ENCODE results near the gene YRDC. TPM values are rescaled to one million over a fixed set of nuclear protein-coding genes. Genes with fewer than 3 reads are reported as not detected.

Gene YRDC, protein sequence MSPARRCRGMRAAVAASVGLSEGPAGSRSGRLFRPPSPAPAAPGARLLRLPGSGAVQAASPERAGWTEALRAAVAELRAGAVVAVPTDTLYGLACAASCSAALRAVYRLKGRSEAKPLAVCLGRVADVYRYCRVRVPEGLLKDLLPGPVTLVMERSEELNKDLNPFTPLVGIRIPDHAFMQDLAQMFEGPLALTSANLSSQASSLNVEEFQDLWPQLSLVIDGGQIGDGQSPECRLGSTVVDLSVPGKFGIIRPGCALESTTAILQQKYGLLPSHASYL
- total RNA-seq (ENCODE audit: low replicate concordance), result 3.1 and 8.9 TPM in 2 replicates

DNA sequence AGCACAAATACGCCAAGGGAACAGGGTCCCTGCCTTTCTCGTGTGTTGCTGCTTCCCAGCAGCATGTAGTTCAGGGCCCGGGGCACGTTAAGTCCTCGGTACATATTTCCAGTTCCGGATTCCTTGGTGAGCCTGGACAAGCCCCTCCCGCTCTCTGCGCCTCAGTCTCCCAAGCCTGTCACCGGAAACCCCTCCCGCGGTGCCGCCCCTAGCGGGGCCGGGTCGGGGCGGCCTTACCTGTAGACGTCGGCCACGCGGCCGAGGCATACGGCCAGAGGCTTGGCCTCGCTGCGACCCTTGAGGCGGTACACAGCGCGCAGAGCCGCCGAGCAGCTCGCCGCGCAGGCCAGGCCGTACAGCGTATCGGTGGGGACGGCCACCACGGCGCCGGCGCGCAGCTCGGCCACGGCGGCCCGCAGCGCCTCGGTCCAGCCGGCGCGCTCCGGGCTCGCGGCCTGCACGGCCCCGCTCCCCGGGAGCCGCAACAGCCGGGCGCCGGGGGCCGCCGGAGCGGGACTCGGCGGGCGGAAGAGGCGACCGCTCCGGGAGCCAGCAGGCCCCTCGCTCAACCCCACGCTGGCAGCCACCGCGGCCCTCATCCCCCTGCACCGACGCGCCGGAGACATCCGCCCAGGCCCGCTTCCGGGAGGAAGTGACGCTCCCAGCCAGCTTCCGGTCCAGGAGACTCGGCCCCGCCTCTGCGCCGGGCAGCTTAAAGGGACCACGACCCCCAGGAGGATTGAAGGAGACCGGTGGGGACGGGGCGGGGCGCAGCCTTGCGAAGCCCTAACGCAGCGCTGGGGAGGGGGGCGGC, at the start of gene YRDC, which contains the start of gene C1orf122:
Gene YRDC, minus strand, starts transcription at position 654 of the 814 bp plus-strand sequence. Its CDS starts 28 bp downstream, at position 626.
Gene C1orf122, plus strand, starts transcription at position 236 of the 814 bp plus-strand sequence. CDS start 615 bp downstream, outside the sequence.
- DNase-seq (ENCODE audit: low read depth), result peak; percentile 88

DNA sequence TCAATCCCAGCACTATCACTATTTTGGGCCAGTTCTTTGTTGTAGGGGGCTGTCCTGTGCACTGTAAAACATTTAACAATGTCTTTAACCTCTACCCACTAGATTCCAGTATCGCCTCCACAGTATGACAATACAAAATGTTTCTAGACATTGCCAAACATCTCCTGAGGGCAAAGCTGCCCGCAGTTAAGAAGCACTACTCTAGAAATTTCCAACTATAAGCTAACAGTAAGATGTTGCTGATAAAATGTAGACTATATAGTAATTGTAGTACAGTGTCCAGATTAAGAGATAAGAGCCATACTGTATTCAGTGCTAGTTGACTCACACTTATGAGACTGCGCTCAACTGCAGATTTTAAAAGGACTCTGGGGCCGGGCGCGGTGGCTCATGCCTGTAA, 46.4 kb upstream of the YRDC start:
- no peak for DNase-seq (ENCODE audit: low read depth)
- TF ChIP-seq, protein P1, sequence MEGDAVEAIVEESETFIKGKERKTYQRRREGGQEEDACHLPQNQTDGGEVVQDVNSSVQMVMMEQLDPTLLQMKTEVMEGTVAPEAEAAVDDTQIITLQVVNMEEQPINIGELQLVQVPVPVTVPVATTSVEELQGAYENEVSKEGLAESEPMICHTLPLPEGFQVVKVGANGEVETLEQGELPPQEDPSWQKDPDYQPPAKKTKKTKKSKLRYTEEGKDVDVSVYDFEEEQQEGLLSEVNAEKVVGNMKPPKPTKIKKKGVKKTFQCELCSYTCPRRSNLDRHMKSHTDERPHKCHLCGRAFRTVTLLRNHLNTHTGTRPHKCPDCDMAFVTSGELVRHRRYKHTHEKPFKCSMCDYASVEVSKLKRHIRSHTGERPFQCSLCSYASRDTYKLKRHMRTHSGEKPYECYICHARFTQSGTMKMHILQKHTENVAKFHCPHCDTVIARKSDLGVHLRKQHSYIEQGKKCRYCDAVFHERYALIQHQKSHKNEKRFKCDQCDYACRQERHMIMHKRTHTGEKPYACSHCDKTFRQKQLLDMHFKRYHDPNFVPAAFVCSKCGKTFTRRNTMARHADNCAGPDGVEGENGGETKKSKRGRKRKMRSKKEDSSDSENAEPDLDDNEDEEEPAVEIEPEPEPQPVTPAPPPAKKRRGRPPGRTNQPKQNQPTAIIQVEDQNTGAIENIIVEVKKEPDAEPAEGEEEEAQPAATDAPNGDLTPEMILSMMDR (IDR thresholded peaks at IDR 0.05; ENCODE audit: insufficient read depth, low read length), result no peak
- H3K4me3 ChIP-seq (ENCODE audit: low read depth, low read length), result no peak overlapping the region

More for the DNA sequence above, at the start of gene YRDC, which contains the start of gene C1orf122:
- TF ChIP-seq, protein P1 (IDR thresholded peaks at IDR 0.05; ENCODE audit: insufficient read depth, low read length), result no peak
- H3K4me3 ChIP-seq (ENCODE audit: low read depth, low read length), result peak within 1 kb of the TSS; percentile 92

DNA sequence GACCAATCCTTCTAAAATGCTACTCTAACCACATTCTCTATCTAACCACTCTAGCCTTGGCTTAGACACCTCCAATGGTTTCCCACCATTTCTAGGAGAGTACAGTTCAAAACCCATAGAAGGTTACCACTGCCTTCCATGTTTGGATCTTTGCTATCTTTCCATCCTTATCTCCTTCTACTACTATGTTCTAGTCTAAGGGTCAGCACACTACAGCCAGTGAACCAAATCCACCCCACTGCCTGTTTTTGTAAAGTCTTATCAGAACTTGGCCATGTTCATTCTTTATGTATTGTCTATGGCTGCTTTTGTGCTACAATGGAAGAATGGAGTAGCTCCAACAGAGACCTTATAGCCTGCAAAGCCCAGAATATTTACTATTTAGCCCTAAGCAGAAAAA, 45.1 kb upstream of the YRDC start:
- no peak for DNase-seq (ENCODE audit: low read depth)
- no peak overlapping the region for H3K4me3 ChIP-seq (ENCODE audit: low read depth, low read length)
- TF ChIP-seq, protein P1 (IDR thresholded peaks at IDR 0.05; ENCODE audit: insufficient read depth, low read length), result no peak

DNA sequence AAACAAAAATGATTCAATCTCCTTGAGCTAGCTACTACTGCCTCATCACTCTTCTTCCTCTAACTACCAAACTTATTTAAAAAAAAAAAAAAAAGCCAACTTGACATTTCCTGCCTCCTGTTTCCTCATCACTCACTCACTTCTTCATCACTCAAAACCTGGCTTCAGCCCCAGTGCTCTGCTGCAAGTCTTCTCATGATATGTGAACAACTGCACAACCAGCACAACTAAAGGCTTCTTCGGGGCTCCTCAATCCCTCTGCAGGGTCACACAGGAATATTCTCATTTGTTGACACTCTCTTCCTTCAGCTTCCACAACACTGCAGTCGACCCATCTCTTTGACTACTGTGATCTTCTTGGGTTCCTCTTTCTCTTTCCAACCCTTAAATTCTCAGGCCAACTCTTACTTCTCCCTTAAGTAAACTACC, 43.8 kb upstream of the YRDC start:
- TF ChIP-seq, protein P1 (IDR thresholded peaks at IDR 0.05; ENCODE audit: insufficient read depth, low read length), result no peak
- H3K4me3 ChIP-seq (ENCODE audit: low read depth, low read length), result no peak overlapping the region
- DNase-seq (ENCODE audit: low read depth), result no peak

DNA sequence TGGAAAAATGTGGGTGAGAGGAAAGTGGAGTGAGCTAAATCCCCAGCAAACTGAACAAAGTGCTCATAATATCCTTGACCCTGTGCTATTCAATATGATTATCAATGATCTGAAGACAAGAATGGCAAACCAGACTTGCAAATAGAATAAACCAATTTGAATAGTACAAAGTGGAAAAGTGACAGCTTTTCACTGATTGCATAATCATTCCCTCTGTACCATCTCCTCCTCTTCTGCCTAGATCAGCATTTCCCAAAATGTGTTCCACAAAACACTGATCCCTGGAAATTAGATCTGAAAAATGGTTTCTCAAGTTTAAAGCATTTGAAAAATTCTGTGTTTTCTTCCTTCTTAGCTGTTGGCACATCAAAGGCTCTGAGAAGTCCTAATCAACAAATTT, 43.3 kb upstream of the YRDC start:
- TF ChIP-seq, protein P1 (IDR thresholded peaks at IDR 0.05; ENCODE audit: insufficient read depth, low read length), result no peak
- H3K4me3 ChIP-seq (ENCODE audit: low read depth, low read length), result no peak overlapping the region
- no peak for DNase-seq (ENCODE audit: low read depth)

DNA sequence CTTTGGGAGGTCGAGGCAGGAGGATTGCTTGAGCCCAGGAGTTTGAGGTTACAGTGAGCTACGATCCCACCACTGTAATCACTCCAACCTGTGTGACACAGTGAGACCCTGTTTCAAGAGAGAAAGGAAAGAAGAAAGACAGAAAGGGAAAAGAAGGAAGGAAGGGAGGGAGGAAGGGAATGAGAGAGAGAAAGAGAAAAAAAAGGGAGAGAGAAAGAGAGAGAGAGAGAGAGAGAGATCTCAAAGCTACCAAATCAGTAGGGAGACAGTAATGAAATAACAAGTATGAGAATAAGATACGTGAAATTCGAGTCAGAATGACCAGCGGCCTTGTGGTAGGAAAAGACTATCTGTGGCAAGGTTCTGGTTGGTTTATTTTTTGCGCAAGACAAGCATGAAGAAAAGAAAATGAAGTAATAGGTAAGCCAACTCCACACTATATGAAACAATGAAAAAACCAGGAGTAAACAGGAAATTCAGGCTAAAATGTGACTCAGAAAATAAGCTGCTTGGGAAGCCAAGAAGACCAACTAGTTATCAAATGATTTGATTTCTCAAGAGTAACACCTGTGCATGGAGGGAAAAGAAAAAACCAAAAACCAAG, 42.4 kb upstream of the YRDC start:
- DNase-seq (ENCODE audit: low read depth), result no peak
- no peak overlapping the region for H3K4me3 ChIP-seq (ENCODE audit: low read depth, low read length)
- TF ChIP-seq, protein P1 (IDR thresholded peaks at IDR 0.05; ENCODE audit: insufficient read depth, low read length), result no peak
